ENCODE measurements around the gene SLC25A23. TPM values are rescaled to one million over a fixed set of nuclear protein-coding genes. Genes with fewer than 3 reads are reported as not detected.

The SLC25A23 gene
- total RNA-seq, 4 donors from 2014 or later = 41.5 to 95.9 (median 64.0) TPM

GRCh38 chr19:6424939-6425731, 34.5 kb downstream of the SLC25A23 start:
- peak overlapping the region in 3 of 4 donors; percentile 85 to 88 (median 87) for H3K4me3 ChIP-seq
- DNase-seq = peak; percentile 99
- 9 to 10% methylated on average over 25 to 37 of the region's 43 CpGs for WGBS, 2 donors
- intact Hi-C loops (cut with DNase I) = no loop called here
- TF ChIP-seq CTCF (IDR thresholded peaks at IDR 0.05) = no peak
- no peak for TF ChIP-seq POLR2A (IDR thresholded peaks at IDR 0.05)
- no peaks in the 10 kb centered on the region for H3K27me3 ChIP-seq
- H3K4me1 ChIP-seq = peaks cover 12 to 46% (median 19%) of the 10 kb centered on the region in 3 donors
- H3K9me3 ChIP-seq = no peaks in the 10 kb centered on the region
- peaks cover 4 to 23% (median 12%) of the 10 kb centered on the region in 3 donors for H3K36me3 ChIP-seq
- H3K27ac ChIP-seq = peak overlapping the region; percentile 80 to 88 (median 86)

- H3K36me3 ChIP-seq = peaks cover 12 to 31% (median 20%) of the 10 kb centered on the region in 3 donors
- no peaks in the 10 kb centered on the region for H3K27me3 ChIP-seq
- intact Hi-C loops (cut with DNase I) = no loop called here
- H3K4me3 ChIP-seq = peak within 1 kb of the TSS; percentile 60 to 88 (median 86)
- no peaks in the 10 kb centered on the region for H3K9me3 ChIP-seq
- WGBS, 2 donors = 0% methylated on average over 7 of the region's 114 CpGs; no CpG with 5 or more reads in 1 of the 2 donors
- H3K4me1 ChIP-seq = peaks cover 12 to 48% (median 19%) of the 10 kb centered on the region in 3 donors
- TF ChIP-seq CTCF (IDR thresholded peaks at IDR 0.05) (peak in 1 of 6 experiments; percentile 8), POLR2A (IDR thresholded peaks at IDR 0.05) (peak in 3 of 4 donors; percentile 66 to 91 (median 80))
- no peak for DNase-seq
- peak within 1 kb of the TSS; percentile 85 to 88 (median 88) for H3K27ac ChIP-seq
These were observed 35.2 kb downstream of the SLC25A23 start, which contains the start of gene KHSRP for GRCh38 chr19:6424195-6424938. KHSRP (minus strand) TSS chr19:6424811; CDS start chr19:6424701, 110 bp downstream.

GRCh38 chr19:6423499-6424194, 35.9 kb downstream of the SLC25A23 start:
- peak overlapping the region; percentile 85 to 88 (median 88) for H3K27ac ChIP-seq
- no peak for DNase-seq
- peaks cover 19 to 38% (median 27%) of the 10 kb centered on the region in 3 donors for H3K36me3 ChIP-seq
- 0% methylated on average over 11 of the region's 20 CpGs; no CpG with 5 or more reads in 1 of the 2 donors for WGBS, 2 donors
- peaks cover 12 to 48% (median 19%) of the 10 kb centered on the region in 3 donors for H3K4me1 ChIP-seq
- no peaks in the 10 kb centered on the region for H3K27me3 ChIP-seq
- intact Hi-C loops (cut with DNase I) = no loop called here
- H3K4me3 ChIP-seq = peak overlapping the region; percentile 60 to 88 (median 86)
- TF ChIP-seq POLR2A (IDR thresholded peaks at IDR 0.05) (no peak), CTCF (IDR thresholded peaks at IDR 0.05) (no peak)
- no peaks in the 10 kb centered on the region for H3K9me3 ChIP-seq

- DNase-seq = no peak
- H3K9me3 ChIP-seq = no peaks in the 10 kb centered on the region
- no peak overlapping the region for H3K4me3 ChIP-seq
- no peak overlapping the region for H3K27ac ChIP-seq
- no peaks in the 10 kb centered on the region for H3K27me3 ChIP-seq
- peaks cover 12 to 48% (median 19%) of the 10 kb centered on the region in 3 donors for H3K4me1 ChIP-seq
- WGBS, 2 donors = 79 to 86% methylated on average over 8 to 11 of the region's 20 CpGs
- H3K36me3 ChIP-seq = peaks cover 40 to 61% (median 50%) of the 10 kb centered on the region in 3 donors
- intact Hi-C loops (cut with DNase I) = no loop called here
- TF ChIP-seq POLR2A (IDR thresholded peaks at IDR 0.05) (no peak), CTCF (IDR thresholded peaks at IDR 0.05) (no peak)
These were observed 38.2 kb downstream of the SLC25A23 start for GRCh38 chr19:6421075-6422014.
